Subcutaneous abdominal adipose tissue (tissue), 5 donors: Measurements from ENCODE around the gene SEMA4B.
"Not testable (repeated sequence)": the region's sequence is repeated elsewhere in the genome, so short reads cannot be mapped to it uniquely, and the experiment has no call there.

Experiments
- H3K27ac ChIP-seq: one replicate; pipeline ENCODE4 v1.7.0; 2013; ENCODE audit warnings: low read depth, mild to moderate bottlenecking, inconsistent platforms, low read length, moderate library complexity
- H3K27me3 ChIP-seq, 5 donors: one replicate each; pipeline ENCODE4 v1.7.0; 2013; ENCODE audit warnings: low read length in 5 of 5, inconsistent platforms in 1 of 5; ENCODE audit not compliant: control insufficient read depth in 5 of 5, insufficient read depth in 4 of 5
- H3K36me3 ChIP-seq, 5 donors: one replicate each; pipeline ENCODE4 v1.7.0; 2013; ENCODE audit warnings: low read length in 5 of 5; ENCODE audit not compliant: control insufficient read depth in 5 of 5, insufficient read depth in 5 of 5
- H3K4me1 ChIP-seq, 5 donors: one replicate each; pipeline ENCODE4 v1.7.0; 2013; ENCODE audit warnings: low read length in 5 of 5, mild to moderate bottlenecking in 3 of 5, moderate library complexity in 1 of 5; ENCODE audit not compliant: control insufficient read depth in 5 of 5, insufficient read depth in 5 of 5
- H3K4me3 ChIP-seq, 5 donors: one replicate each; pipeline ENCODE4 v1.7.0; 2013; ENCODE audit warnings: low read length in 5 of 5, low read depth in 1 of 5
- H3K9ac ChIP-seq, 5 donors: one replicate each; pipeline ENCODE4 v1.7.0; 2013; ENCODE audit warnings: low read length in 5 of 5, mild to moderate bottlenecking in 4 of 5, moderate library complexity in 3 of 5
- H3K9me3 ChIP-seq, 5 donors: one replicate each; pipeline ENCODE4 v1.7.0; 2013; ENCODE audit warnings: low read length in 5 of 5; ENCODE audit not compliant: control insufficient read depth in 5 of 5
- donor health status: healthy.
- donor health status: healthy.
- donor health status: healthy.
- donor health status: healthy.
- donor health status: healthy.

Gene SEMA4B

GRCh38 chr15:90270502-90271150 lies 69.5 kb downstream of the SEMA4B start:
- H3K36me3 ChIP-seq, result peaks cover 14 to 56% (median 34%) of the 10 kb centered on the region in 5 donors
- H3K27ac ChIP-seq, result no peak overlapping the region
- peaks cover 8 to 50% (median 37%) of the 10 kb centered on the region in 5 donors for H3K4me1 ChIP-seq
- H3K9ac ChIP-seq, result no peak overlapping the region
- no peaks in the 10 kb centered on the region for H3K9me3 ChIP-seq
- no peak overlapping the region for H3K4me3 ChIP-seq
- no peaks in the 10 kb centered on the region for H3K27me3 ChIP-seq

GRCh38 chr15:90271459-90272166 lies 70.5 kb downstream of the SEMA4B start:
- peak overlapping the region in 1 of 5 donors; percentile 7 for H3K9ac ChIP-seq
- H3K4me1 ChIP-seq, result peaks cover 7 to 42% (median 30%) of the 10 kb centered on the region in 5 donors
- no peaks in the 10 kb centered on the region for H3K27me3 ChIP-seq
- H3K27ac ChIP-seq, result no peak overlapping the region
- H3K4me3 ChIP-seq, result no peak overlapping the region
- H3K9me3 ChIP-seq, result no peaks in the 10 kb centered on the region
- peaks cover 14 to 56% (median 34%) of the 10 kb centered on the region in 5 donors for H3K36me3 ChIP-seq

GRCh38 chr15:90278467-90278866 lies 77.3 kb downstream of the SEMA4B start:
- H3K27ac ChIP-seq, H3K4me3 ChIP-seq, H3K27me3 ChIP-seq, H3K9me3 ChIP-seq, H3K36me3 ChIP-seq, H3K9ac ChIP-seq, H3K4me1 ChIP-seq: not testable (repeated sequence)
